HCT116 (cell line): ENCODE results near the gene LALBA. TPM values are rescaled to one million over a fixed set of nuclear protein-coding genes. Genes with fewer than 3 reads are reported as not detected.
"Not testable (repeated sequence)": the region's sequence is repeated elsewhere in the genome, so short reads cannot be mapped to it uniquely, and the experiment has no call there.

Source experiments
- ATAC-seq: fragments of 200-7000 bp; cut with Tn5 transposase; 2 replicates; pipeline ENCODE4 v1.9.1; 2020; ENCODE audit warnings: mild to moderate bottlenecking, moderate library complexity
- BruUV-seq: library from RNA; stranded (reverse); fragments of 400-500 nt; replicated peaks from 2 replicates; lab custom pipeline; 2021; lab: Mats Ljungman, UMichigan
- CTCF ChIA-PET: fragments of 300-600 bp; sonication (Branson Sonifier 250); formaldehyde crosslinking; loops from one replicate; lab custom pipeline; 2021; ENCODE audit warnings: antibody characterized with exemption; lab: Charles Lee
- POLR2A ChIA-PET: fragments of 300-600, 350-600 bp; sonication (Branson Sonifier 250); formaldehyde crosslinking; loops from one replicate; lab custom pipeline; 2021; ENCODE audit warnings: antibody characterized with exemption; lab: Charles Lee
- RAD21 ChIA-PET, 2 experiments: fragments of 300-600 bp; sonication (Branson Sonifier 250); formaldehyde crosslinking; loops; one replicate each; lab custom pipeline; 2023; ENCODE audit warnings: low total read pairs in 2 of 2; ENCODE audit not compliant: uncharacterized antibody in 2 of 2, unreplicated experiment in 2 of 2, low non-redundant PET in 1 of 2; lab: Charles Lee
- DNase-seq: peaks from one replicate; pipeline ENCODE4 v3.0.0-alpha.2; 2010; ENCODE audit warnings: low read depth, low spot score
- H2AFZ ChIP-seq: fragments of 200-600 bp; shearing (Covaris generic), sonication (generic); 2 replicates; pipeline ENCODE4 v1.6.1; 2017; ENCODE audit warnings: low read depth, mixed run types, mixed read lengths, antibody characterized with exemption, low read length; ENCODE audit not compliant: poor library complexity, severe bottlenecking
- H3K27ac ChIP-seq: 2 replicates; pipeline ENCODE4 v1.5.1; 2012; ENCODE audit warnings: low read depth, low read length
- H3K27me3 ChIP-seq: fragments of 200-600 bp; sonication (generic); 2 replicates; pipeline ENCODE4 v1.6.1; 2016; ENCODE audit warnings: mixed run types, low read length, mixed read lengths; ENCODE audit not compliant: insufficient read depth
- H3K36me3 ChIP-seq, 2 experiments: fragments of 200-500 bp in 1 of 2; fragments of 200-600 bp in 1 of 2; sonication (Bioruptor generic) in 1 of 2; sonication (generic) in 1 of 2; 2 replicates each; pipeline versions ENCODE4 v1.5.1 to v1.6.1; 2014 to 2016; ENCODE audit warnings: low read length in 2 of 2, inconsistent platforms in 1 of 2, mixed read lengths in 1 of 2, mixed run types in 1 of 2; ENCODE audit not compliant: insufficient read depth in 2 of 2, control insufficient read depth in 1 of 2
- H3K4me1 ChIP-seq, 2 experiments: fragments of 200-600 bp in 1 of 2; sonication (generic) in 1 of 2; 2 replicates each; pipeline versions ENCODE4 v1.5.1 to v1.6.1; 2012 to 2017; ENCODE audit warnings: low read length in 2 of 2, inconsistent platforms in 1 of 2, mild to moderate bottlenecking in 1 of 2, mixed read lengths in 1 of 2, mixed run types in 1 of 2, moderate library complexity in 1 of 2; ENCODE audit not compliant: insufficient read depth in 2 of 2, control insufficient read depth in 1 of 2
- H3K4me2 ChIP-seq: fragments of 200-600 bp; sonication (generic); 2 replicates; pipeline ENCODE4 v1.6.1; 2017; ENCODE audit warnings: mixed run types, low read length, mixed read lengths
- H3K4me3 ChIP-seq, 2 experiments: fragments of 200-600 bp in 1 of 2; sonication (generic) in 1 of 2; replicated peaks in 1 of 2; 2 replicates each; pipeline ENCODE4 v1.5.1; 2011 to 2016; ENCODE audit warnings: low read length in 2 of 2, control low read depth in 1 of 2, low read depth in 1 of 2, mild to moderate bottlenecking in 1 of 2, mixed read lengths in 1 of 2, mixed run types in 1 of 2
- H3K79me2 ChIP-seq: fragments of 200-600 bp; sonication (generic); 2 replicates; pipeline ENCODE4 v1.6.1; 2017; ENCODE audit warnings: mild to moderate bottlenecking, mixed run types, low read length, moderate library complexity, mixed read lengths; ENCODE audit not compliant: insufficient read depth
- H3K9ac ChIP-seq: fragments of 200-600 bp; sonication (generic); 2 replicates; pipeline ENCODE4 v1.6.1; 2016; ENCODE audit warnings: low read length, mixed read lengths
- H3K9me2 ChIP-seq: fragments of 200-600 bp; sonication (generic), shearing (Covaris generic); 2 replicates; pipeline ENCODE4 v1.6.1; 2017; ENCODE audit warnings: mixed run types, mild to moderate bottlenecking, moderate library complexity; ENCODE audit not compliant: insufficient read depth
- H3K9me3 ChIP-seq, 2 experiments: fragments of 200-500 bp in 1 of 2; fragments of 200-600 bp in 1 of 2; sonication (Bioruptor generic) in 1 of 2; sonication (generic) in 1 of 2; 2 replicates each; pipeline ENCODE4 v1.6.1; 2014 to 2017; ENCODE audit warnings: low read length in 2 of 2, mixed read lengths in 2 of 2, inconsistent platforms in 1 of 2, low read depth in 1 of 2, mild to moderate bottlenecking in 1 of 2, mixed run types in 1 of 2, moderate library complexity in 1 of 2; ENCODE audit not compliant: control insufficient read depth in 1 of 2, insufficient read depth in 1 of 2
- H4K20me1 ChIP-seq: fragments of 200-600 bp; sonication (generic), shearing (Covaris generic); 2 replicates; pipeline ENCODE4 v1.6.1; 2017; ENCODE audit warnings: mixed run types, mild to moderate bottlenecking, moderate library complexity; ENCODE audit not compliant: insufficient read depth
- CBX3 ChIP-seq: IDR thresholded peaks from 2 replicates; pipeline ENCODE4 v1.6.1; 2012; ENCODE audit warnings: low read depth
- CEBPB ChIP-seq: IDR thresholded peaks from 2 replicates; pipeline ENCODE4 v1.6.1; 2012; ENCODE audit warnings: low read depth
- ELF1 ChIP-seq: IDR thresholded peaks from 2 replicates; pipeline ENCODE4 v1.6.1; 2012; ENCODE audit warnings: low read depth, borderline replicate concordance
- EZH2phosphoT487 ChIP-seq: fragments of 200-600 bp; IDR thresholded peaks from 2 replicates; pipeline ENCODE4 v1.6.1; 2018; ENCODE audit warnings: antibody characterized with exemption, borderline replicate concordance
- FOSL1 ChIP-seq: IDR thresholded peaks from 2 replicates; pipeline ENCODE4 v1.6.1; 2012; ENCODE audit warnings: low read depth
- JUND ChIP-seq: IDR thresholded peaks from 2 replicates; pipeline ENCODE4 v1.6.1; 2012
- POLR2AphosphoS5 ChIP-seq: IDR thresholded peaks from 2 replicates; pipeline ENCODE4 v1.6.1; 2011; ENCODE audit warnings: mild to moderate bottlenecking, low read depth, low read length, moderate library complexity
- RAD21 ChIP-seq: IDR thresholded peaks from 2 replicates; pipeline ENCODE4 v1.6.1; 2012; ENCODE audit warnings: low read depth, mild to moderate bottlenecking
- SP1 ChIP-seq: IDR thresholded peaks from 2 replicates; pipeline ENCODE4 v1.6.1; 2012; ENCODE audit warnings: low read depth
- SRF ChIP-seq: IDR thresholded peaks from 2 replicates; pipeline ENCODE4 v1.6.1; 2012; ENCODE audit warnings: low read depth
- TCF7L2 ChIP-seq: IDR thresholded peaks from 2 replicates; pipeline ENCODE4 v1.7.0; 2011; ENCODE audit warnings: borderline replicate concordance, inconsistent platforms; ENCODE audit not compliant: insufficient read depth, insufficient read length; ENCODE audit errors: extremely low read depth
- YY1 ChIP-seq: IDR thresholded peaks from 2 replicates; pipeline ENCODE4 v1.6.1; 2011; ENCODE audit warnings: low read length, low read depth, moderate library complexity, mild to moderate bottlenecking; ENCODE audit not compliant: insufficient replicate concordance; ENCODE audit errors: extremely low read depth
- ZFX ChIP-seq: fragments of 450-650 bp; IDR thresholded peaks from 2 replicates; pipeline ENCODE4 v1.6.1; 2017
- ZNF274 ChIP-seq: fragments of 200-500 bp; sonication (Bioruptor generic); IDR thresholded peaks from 2 replicates; pipeline ENCODE4 v1.6.1; 2014; ENCODE audit warnings: mild to moderate bottlenecking, low read depth, low read length, inconsistent platforms
- intact Hi-C: fragments of 100-400 bp; cut with micrococcal nuclease; formaldehyde crosslinking; loops from 2 replicates; pipeline ENCODE4 v1.10.0; 2022
- total RNA-seq: library from RNA; stranded (reverse); gene quantifications from one replicate; pipeline ENCODE4 v1.2.1, GENCODE V29; 2021; ENCODE audit not compliant: unreplicated experiment

The LALBA gene
- total RNA-seq, 1 experiment from 2014 or later: not detected

- BruUV-seq: no TSS peak
- RAD21 ChIA-PET: no interaction called here
- POLR2A ChIA-PET: no interaction called here
- no peak overlapping the region for H2AFZ ChIP-seq
- H3K9ac ChIP-seq: no peak overlapping the region
- H3K27me3 ChIP-seq: no peaks in the 10 kb centered on the region
- no peaks in the 10 kb centered on the region for H4K20me1 ChIP-seq
- H3K27ac ChIP-seq: no peak overlapping the region
- ATAC-seq: no peak
- DNase-seq: no peak
- H3K4me3 ChIP-seq: no peak overlapping the region
- intact Hi-C loops: no loop called here
- H3K9me2 ChIP-seq: no peaks in the 10 kb centered on the region
- CTCF ChIA-PET: no interaction called here
- no peak for TF ChIP-seq JUND
- TF ChIP-seq POLR2AphosphoS5: no peak
- no peak for TF ChIP-seq SP1
- no peak for TF ChIP-seq EZH2phosphoT487
- no peak for TF ChIP-seq ELF1
- H3K4me1 ChIP-seq: no peaks in the 10 kb centered on the region
- H3K36me3 ChIP-seq: no peaks in the 10 kb centered on the region
- no peaks in the 10 kb centered on the region for H3K9me3 ChIP-seq
- no peaks in the 10 kb centered on the region for H3K79me2 ChIP-seq
- no peak overlapping the region for H3K4me2 ChIP-seq
These were observed 41.8 kb downstream of the LALBA start for GRCh38 chr12:48527891-48528670.

GRCh38 chr12:48525332-48525731 is 44.5 kb downstream of the LALBA start, which contains the start of gene OR8S1:
Gene OR8S1 (plus strand): TSS chr12:48525632. CDS start chr12:48525632, 0 bp downstream.
- ChIA-PET CTCF (interaction anchor here (1.0 kb wide), 1 partner anchor 361 kb away, joined by 4 read pairs; no protein-coding TSS in a partner anchor), POLR2A (no interaction called here)
- H4K20me1 ChIP-seq: no peaks in the 10 kb centered on the region
- no peaks in the 10 kb centered on the region for H3K36me3 ChIP-seq
- ATAC-seq: no peak
- BruUV-seq: no TSS peak
- H3K9ac ChIP-seq: no peak within 1 kb of the TSS
- no peak for DNase-seq
- H3K4me1 ChIP-seq: no peaks in the 10 kb centered on the region
- no peak for TF ChIP-seq SP1
- no peak for TF ChIP-seq CEBPB
- no peak for TF ChIP-seq ZFX
- no peak for TF ChIP-seq CBX3
- no peak for TF ChIP-seq YY1
- TF ChIP-seq POLR2AphosphoS5: no peak
- no peak for TF ChIP-seq RAD21
- no peak for TF ChIP-seq EZH2phosphoT487
- TF ChIP-seq TCF7L2: no peak
- no peak for TF ChIP-seq ELF1
- no peak for TF ChIP-seq ZNF274
- TF ChIP-seq FOSL1: no peak
- no peak for TF ChIP-seq JUND
- no peak for TF ChIP-seq SRF
- TF ChIP-seq, all 23 proteins: peak for 0
- no peak within 1 kb of the TSS for H3K27ac ChIP-seq
- no peak within 1 kb of the TSS for H3K4me3 ChIP-seq
- H3K9me2 ChIP-seq: no peaks in the 10 kb centered on the region
- RAD21 ChIA-PET: no interaction called here
- no peaks in the 10 kb centered on the region for H3K27me3 ChIP-seq
- H3K4me2 ChIP-seq: no peak within 1 kb of the TSS
- H3K9me3 ChIP-seq: no peaks in the 10 kb centered on the region
- intact Hi-C loops: no loop called here
- H2AFZ ChIP-seq: no peak within 1 kb of the TSS
- H3K79me2 ChIP-seq: no peaks in the 10 kb centered on the region

- H3K27me3 ChIP-seq, CTCF ChIA-PET, H3K4me1 ChIP-seq, POLR2A ChIA-PET, RAD21 ChIA-PET, DNase-seq, H4K20me1 ChIP-seq, H3K36me3 ChIP-seq, H3K4me3 ChIP-seq, H2AFZ ChIP-seq, H3K79me2 ChIP-seq, intact Hi-C loops, H3K9ac ChIP-seq, ATAC-seq, H3K9me3 ChIP-seq, H3K9me2 ChIP-seq, H3K4me2 ChIP-seq, BruUV-seq, H3K27ac ChIP-seq: not testable (repeated sequence)
These were observed 49.5 kb downstream of the LALBA start for GRCh38 chr12:48520381-48520780.
